NOMO-1 treated with DMSO at 0.1 percent for 48 hours (cell line): ENCODE data around the gene CSPG4.
"Not testable (repeated sequence)": the region's sequence is repeated elsewhere in the genome, so short reads cannot be mapped to it uniquely, and the experiment has no call there.

Source experiments
- DNase-seq: peaks from one replicate; lab custom pipeline; 2025; ENCODE audit not compliant: unreplicated experiment; lab: John Stamatoyannopoulos, UW

CSPG4 gene

GRCh38 chr15:75705375-75705774 is 7.3 kb downstream of the CSPG4 start:
- not testable (repeated sequence) for DNase-seq

- DNase-seq: no peak
These were observed 8.0 kb downstream of the CSPG4 start for GRCh38 chr15:75704618-75705017.

- DNase-seq: no peak
These were observed 8.4 kb downstream of the CSPG4 start for GRCh38 chr15:75704263-75704615.

DNA sequence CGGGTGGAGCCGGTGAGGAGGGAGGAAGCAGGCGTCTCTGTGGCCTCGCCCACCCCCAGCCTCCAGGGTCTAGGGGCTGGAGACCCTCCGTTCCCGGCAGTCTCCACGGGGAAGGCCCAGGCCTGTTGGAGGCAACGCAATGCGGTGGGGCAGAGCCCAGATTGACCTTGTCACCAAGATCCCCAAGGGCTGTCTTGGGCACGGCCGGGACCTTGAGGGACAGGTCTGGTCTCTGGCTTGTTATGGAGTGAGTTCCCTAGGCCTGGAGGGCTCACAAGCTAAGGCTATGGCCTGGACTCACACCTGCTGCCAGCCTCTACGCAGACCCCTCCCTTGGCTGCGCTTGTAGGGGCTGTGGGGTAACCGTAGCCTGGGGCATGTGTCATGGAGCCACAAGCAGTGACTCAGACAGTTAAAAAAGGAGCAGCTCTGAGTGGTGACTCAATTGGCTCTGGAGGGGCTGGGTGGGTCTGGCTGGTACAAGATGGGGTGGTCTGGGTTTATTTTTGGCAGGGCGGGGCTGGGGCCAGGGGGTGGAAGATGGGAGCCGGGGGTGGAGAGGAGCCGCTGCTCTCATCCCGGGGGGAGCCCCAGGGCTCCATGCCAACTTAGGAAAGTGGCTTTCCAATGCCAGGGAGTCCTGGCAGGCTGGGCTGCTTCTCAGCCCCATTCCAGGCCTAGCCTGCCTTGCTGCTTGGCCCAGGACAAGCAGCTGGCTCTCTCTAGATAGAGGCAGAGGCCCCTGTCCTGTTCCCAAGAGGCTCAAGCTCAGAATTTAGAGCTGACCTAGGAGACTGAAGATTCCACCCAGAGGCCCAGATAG is 9.0 kb downstream of the CSPG4 start:
- DNase-seq: not testable (repeated sequence)

GRCh38 chr15:75702436-75702835 is 10.2 kb downstream of the CSPG4 start:
- no peak for DNase-seq

GRCh38 chr15:75701071-75702003 is 11.3 kb downstream of the CSPG4 start:
- DNase-seq: not testable (repeated sequence)

GRCh38 chr15:75699961-75700874 is 12.4 kb downstream of the CSPG4 start:
- DNase-seq: not testable (repeated sequence)

GRCh38 chr15:75699517-75699916 is 13.1 kb downstream of the CSPG4 start:
- not testable (repeated sequence) for DNase-seq

DNA sequence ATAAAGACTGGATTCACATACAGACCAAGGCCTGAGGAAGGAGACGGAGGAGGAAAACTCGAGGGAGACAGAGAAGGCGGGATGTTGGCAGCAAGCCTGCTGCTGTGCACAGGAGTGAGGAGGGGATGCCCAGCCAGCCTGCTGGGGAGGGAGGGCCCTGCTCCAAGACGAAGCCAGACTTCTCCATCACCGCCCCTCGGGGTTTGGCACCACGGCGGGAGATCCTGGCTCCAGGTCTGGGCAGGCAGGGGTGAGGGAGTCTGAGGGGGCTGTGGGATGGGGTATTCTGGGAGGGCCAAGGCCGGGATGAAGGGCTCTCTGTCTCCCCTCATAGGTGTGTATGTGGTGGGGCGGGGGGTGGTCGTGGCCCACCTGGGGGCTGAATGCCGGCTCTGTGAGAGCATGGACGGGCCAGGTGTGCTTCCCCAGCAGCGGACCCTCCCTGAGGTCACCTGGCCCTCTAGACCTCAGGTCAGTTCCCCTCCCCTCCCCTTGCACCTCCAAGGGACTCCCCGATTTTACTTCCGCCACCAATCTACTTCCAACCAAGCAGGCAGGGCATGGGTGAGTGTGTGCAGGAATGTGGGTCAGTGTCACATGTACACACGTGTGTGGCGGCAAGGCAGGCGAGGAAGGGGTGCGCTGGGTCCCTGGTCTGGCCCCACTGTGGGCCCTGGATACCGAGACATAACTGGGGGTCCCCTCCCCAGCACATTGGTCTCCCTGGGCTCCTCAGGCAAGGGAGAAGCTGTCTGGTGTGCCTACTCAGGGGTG is 14.5 kb downstream of the CSPG4 start:
- not testable (repeated sequence) for DNase-seq

- DNase-seq: no peak
These were observed 15.1 kb downstream of the CSPG4 start for GRCh38 chr15:75697523-75697922.

- no peak for DNase-seq
These were observed 15.8 kb downstream of the CSPG4 start for GRCh38 chr15:75696854-75697259.

DNA sequence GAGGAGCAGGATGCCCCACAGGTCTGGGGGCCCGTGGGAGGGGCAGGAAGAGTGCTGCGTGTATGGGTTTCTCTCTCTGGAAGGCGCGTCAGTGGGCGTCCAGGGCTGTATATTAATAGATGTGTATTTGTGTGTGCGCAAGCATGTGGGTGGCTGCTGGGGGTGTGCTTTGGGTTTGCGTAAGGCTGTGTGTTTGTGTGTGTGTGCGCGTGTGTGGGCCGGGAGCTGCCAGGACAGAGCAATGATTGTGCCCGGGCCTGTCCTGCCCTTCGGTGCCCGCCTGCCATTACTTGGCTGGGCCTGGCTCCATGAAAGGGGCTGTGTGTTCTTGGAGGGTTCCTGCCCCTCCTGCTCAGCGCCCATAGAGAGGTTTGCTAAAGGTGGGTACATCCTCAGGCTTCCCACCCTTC is 16.3 kb downstream of the CSPG4 start:
- no peak for DNase-seq

DNA sequence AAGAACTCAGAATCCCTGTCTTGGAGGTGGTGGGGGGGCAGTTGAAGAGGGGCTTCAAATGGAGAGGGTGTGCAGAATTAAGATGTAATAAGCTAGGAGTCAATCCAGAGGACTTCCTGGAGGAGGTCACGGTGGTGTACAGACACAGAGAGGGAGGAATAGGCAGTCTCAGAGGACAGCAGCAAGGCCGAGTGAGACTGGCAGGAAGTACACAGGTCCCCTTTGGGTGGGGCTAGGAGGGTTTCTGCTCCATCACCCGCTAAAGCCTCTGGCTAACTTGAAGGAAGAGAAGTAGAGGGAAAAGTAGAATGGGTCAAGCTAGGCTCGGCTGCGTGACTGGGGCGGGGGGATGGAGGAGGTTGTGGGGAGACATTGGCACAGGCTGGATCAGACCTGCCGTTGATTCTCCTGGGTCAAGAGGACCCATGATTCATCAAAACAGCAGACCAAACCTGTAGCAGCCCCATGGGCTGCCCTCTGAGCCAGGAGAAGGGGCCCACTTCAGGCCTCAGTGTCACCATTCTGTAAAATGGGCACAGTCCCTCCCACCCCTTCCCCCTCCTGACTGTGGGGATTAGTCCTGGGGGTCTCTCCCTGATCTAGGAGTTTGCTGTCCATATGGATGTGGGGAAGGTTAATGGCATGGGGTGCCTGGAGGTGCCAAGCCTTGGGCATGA is 16.9 kb downstream of the CSPG4 start:
- DNase-seq: no peak

- no peak for DNase-seq
These were observed 17.4 kb downstream of the CSPG4 start for GRCh38 chr15:75695220-75695619.

GRCh38 chr15:75694241-75695182 is 18.1 kb downstream of the CSPG4 start:
- no peak for DNase-seq

GRCh38 chr15:75693501-75694240 is 19.0 kb downstream of the CSPG4 start:
- no peak for DNase-seq

DNA sequence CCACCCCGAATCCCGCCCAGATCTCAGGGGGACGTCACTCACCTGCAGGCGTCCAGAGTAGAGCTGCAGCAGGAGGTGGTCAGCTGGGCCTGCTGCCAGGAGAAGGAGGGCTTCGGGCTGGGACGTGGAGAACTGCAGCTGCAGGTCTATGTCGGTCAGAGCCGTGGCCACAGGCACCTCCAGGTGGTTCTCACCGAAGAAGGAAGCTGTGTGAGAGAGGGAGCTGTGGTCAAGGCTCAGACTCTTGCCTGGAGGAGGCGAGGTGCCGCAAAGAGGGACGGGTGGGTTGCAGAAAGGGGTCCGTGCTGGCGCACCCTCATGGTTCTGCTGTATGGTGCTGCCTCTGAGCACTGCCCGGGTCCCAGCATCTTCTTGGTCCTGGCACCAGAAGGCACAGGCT is 19.6 kb downstream of the CSPG4 start:
- not testable (repeated sequence) for DNase-seq

DNA sequence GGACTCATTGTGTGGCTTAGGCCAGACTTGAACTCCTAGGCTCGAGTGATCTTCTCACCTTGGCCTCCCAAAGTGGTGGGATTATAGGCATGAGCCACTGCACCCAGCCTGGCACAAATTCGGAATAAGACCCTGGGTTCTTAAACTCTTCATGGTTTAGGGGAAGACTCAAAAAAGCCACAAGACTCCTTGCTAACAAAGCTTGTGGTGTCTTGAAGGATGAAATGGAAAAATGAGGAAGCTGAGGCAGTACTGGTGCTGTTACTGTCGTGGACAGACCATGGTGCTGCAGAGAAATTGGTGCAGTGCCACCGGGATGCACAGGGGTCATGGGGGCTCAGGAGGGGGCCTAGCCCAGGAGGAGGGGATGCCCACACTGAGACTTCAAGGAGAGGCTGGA is 20.3 kb downstream of the CSPG4 start:
- DNase-seq: not testable (repeated sequence)
